Measurements from ENCODE around the gene SNIP1.
A peak's percentile ranks its signal among the peaks of the same experiment; 100 is the strongest.
"Not testable (repeated sequence)": the region's sequence is repeated elsewhere in the genome, so short reads cannot be mapped to it uniquely, and the experiment has no call there.

The SNIP1 gene

DNA sequence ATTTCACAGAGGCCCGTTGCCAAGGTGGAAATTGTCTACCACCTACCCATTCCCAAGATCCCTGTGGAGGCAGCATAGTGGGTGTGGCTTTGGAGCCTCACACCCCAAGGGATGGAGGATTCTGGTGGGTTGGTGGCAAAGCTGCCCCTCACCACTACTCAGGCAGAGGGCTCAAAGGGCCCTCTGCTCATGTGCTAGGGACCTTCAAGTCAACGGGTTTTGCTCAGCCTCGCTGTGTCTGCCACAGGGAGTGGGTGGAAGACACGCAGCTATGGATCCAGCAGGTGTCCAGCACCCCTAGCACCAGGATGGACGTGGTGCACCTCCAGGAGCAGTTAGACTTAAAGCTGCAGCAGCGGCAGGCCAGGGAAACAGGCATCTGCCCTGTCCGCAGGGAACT, 5.0 kb upstream of the SNIP1 start:
- DNase-seq, result no peak

DNA sequence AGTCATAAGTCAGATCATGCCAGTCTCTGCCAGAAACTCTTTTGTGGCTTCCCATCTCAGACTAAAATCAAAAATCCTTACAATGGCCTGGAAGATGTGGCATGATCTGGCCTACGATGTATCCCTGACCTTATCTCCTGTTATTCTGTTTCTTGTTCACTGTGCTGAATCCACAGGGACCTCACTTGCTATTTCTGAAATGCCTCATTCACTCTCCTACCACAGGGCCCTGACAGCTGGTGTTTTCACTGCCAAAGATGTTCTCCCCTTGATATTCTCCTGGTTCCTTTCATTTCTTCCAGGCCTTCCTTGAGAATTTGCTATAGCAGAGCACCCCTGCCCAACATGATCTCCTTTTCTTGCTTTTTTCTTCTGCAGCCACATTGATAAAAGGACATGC, 4.3 kb upstream of the SNIP1 start:
- DNase-seq, result no peak

DNA sequence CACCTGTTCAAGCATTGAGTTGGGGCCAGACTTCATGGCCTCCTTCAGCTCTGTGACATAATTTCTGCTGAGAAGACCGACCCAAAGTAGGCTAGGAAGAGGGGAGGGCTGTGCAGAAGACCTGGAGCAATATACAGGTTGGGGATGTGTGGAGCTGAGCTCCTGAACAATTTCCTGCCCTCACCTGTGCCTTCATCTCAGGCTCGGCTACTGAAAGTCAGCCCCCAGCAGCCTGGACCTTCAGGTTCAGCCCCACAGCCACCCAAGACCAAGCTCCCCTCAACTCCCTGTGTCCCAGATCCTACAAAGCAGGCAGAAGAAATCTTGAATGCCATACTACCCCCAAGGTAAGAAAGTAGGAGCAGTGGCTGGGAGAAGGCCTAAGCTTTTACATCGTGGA, 3.3 kb upstream of the SNIP1 start:
- DNase-seq, result no peak

DNA sequence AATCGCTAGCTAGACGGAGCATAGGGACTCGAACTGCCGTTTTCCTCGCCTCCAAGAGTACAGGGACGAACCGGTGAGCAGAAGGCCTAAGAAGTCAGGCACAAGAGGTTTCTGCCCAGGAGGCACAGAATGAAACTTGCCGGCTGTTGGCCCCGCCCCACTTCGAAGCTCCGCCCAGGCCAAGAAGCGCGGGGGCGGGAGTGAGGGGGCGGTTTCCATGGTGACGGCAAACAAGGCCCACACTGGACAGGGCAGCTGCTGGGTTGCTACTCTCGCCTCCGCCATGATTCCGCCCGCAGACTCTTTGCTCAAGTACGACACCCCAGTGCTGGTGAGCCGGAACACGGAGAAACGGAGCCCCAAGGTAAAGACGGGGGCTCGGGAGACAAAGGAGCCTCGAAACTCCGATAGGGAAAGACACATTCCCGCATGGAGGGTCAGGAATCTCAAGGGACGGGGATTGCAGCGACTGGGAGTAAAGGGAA, 2.7 kb upstream of the SNIP1 start, which contains the start of gene DNALI1:
Gene DNALI1 (plus strand): TSS at position 229 of the 485 bp plus-strand sequence. CDS start 55 bp downstream, at position 284.
- peak; percentile 7 for DNase-seq

DNA sequence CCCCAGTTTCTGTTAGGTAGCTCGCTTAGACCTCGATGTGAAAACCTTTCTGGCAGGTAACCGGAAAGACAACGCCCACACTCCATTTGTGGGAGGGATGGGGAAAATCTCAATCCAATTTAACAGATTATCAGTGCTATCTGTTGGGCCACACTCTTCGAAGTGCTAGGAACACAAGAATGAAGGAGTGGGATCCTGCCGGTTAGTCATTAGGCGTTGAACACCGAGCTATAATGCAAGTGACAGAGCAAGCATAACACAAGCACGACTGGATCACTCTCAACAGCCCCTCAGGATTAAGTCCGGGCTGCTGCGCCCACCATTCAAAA, 531 bp downstream of the SNIP1 start:
- DNase-seq, result no peak

DNA sequence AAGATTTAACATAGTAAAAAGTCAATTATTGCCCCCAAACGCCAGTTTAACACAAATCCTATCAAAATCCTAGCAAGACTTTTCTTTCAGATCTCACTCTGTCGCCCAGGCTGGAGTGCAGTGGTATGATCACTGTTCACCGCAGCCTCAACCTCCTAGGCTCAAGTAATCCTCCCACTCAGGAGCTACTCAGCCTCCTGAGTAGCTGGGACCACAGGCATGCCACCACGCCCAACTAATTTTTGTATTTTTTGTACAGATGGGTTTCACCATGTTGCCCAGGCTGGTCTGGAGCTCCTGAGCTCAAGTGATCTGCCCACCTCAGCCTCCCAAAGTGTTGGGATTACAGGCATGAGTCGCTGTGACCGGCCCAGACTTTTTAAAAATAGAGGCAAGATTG, 4.8 kb downstream of the SNIP1 start:
- DNase-seq, result no peak

DNA sequence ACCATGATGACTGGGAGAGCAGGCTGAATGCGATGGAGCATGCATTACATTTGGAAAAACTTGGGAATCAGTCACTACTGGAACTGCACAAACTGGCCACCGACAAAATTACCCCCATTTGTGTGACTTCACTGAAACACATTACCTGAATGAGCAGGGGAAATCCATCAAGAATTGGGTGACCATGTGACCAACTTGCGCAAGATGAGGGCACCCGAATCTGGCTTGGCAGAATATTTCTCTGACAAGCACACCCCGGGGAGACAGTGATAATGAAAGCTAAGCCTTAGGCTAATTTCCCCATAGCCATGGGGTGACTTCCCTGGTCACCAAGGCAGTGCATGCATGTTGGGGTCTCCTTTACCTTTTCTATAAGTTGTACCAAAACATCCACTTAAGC, 9.1 kb downstream of the SNIP1 start:
- DNase-seq, result no peak

DNA sequence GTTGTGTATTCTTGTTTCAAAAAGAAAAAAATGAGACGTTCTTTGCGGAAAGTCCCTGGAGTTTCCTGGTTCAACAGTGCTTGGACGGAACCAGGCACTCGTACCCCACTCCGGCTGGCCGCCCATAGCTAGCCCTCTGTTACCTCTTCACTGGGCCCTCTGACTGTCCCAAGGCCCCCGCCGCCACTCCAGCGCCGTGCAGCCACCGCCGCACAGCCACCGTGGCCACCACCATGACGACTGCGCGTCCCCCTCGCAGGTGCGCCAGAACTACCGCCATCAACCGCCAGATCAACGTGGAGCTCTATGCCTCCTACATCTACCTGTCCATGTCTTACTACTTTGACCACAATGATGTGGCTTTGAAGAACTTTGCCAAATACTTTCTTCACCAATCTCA, 9.6 kb downstream of the SNIP1 start:
- DNase-seq, result no peak

DNA sequence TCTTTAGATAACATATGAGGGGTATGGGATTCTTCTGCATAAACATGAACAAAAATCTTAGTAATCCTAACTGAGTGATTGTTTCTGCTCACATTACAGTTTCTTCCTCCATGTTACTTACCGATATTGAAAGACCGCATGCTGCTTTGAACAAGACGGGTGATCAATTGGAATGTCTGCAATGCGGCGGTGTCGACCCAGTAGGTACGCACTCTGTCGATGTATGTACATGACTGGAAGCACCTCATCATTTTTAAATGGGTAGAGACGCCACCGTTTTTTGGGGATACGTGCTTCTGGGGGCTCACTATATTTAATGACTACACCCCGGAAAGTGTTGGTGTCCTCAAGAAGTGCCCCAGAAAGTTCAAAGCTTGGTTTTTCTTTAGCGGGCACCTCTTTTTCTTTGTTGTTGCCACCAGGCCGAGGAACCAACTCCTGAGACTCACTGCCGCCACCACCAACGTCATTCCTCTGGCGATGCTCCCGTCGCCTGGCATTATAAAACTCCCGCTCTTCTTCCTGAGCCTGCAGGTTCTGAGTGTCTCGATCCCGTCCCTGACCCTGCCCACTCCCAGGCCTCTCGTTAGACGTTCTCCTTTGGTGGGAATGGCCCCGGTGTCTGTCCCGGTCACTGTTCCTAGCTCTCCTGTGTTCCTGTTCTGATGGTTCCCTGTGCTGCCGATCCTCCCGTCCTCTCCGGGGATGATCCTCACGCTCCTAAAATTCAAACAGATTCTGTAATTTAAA, 13.9 kb downstream of the SNIP1 start:
- no peak for DNase-seq

DNA sequence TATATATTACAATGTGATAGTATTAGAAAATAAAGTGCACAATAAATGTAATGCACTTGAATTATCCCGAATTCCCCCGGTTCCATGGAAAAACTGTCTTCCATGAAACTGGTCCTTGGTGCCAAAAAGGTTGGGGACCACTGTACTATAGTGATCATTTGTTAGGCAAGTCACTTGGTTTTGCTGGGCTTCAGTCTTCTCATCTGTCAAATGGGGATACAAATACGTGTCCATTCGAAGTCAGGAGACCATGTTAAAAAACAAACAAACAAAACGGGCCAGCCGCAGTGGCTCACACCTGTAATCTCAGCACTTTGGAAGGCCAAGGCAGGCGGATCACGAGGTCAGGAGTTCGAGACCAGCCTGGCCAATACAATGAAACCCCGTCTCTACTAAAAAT, 14.9 kb downstream of the SNIP1 start:
- not testable (repeated sequence) for DNase-seq

DNA sequence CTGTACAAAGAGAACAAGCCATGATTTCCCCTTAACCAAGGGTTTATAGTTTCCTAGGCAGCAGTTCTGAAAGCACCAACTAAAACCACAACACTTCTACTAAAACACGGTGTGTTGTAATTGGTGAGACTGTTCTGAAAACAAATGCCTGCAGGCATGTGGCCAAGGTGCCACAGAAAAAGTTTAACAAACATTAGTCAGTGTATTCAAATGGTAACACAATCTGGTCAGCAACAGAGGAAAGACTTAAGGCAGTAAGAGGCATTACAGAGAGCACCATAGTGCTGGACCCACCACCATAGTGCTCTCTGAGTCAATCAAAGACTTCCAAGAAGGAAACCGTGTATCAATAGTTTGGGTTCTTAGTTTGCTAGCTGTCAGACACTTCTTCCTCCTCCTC, 16.7 kb downstream of the SNIP1 start:
- DNase-seq, result no peak

DNA sequence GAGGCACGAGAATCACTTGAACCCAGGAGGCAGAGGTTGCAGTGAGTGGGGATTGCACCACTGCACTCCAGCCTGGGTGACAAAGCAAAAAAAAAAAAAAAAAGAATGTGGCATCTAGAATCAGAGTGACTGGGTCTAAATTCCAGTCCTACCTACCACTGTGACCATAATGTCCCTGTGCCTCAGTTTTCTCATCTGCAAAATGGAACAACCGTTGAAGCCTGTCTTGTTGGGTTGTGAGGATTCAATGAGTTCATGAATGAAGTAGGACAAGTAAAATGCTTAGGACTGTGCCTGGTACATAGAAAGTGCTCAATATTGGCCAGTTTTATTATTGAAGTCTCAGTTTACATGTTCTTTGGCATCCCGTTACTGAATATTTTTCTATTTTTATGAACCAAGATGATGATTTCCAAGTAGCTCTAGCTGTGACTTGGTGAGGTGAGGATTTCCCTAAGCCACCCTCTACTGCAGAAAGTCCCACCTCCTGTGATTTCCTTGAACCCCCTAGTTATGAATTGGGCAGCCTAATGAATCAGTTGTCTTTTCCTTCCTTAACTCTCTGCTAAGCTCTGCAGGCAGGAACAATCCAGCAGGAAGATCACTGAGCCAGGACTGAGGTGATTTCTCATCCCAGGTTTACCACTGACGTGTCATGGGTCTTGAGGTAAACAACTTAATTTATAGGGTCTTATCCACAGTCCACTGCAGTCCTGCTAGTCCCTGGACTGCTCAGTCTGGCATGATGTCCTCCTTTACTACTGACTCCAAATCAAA, 20.6 kb downstream of the SNIP1 start:
- no peak for DNase-seq

DNA sequence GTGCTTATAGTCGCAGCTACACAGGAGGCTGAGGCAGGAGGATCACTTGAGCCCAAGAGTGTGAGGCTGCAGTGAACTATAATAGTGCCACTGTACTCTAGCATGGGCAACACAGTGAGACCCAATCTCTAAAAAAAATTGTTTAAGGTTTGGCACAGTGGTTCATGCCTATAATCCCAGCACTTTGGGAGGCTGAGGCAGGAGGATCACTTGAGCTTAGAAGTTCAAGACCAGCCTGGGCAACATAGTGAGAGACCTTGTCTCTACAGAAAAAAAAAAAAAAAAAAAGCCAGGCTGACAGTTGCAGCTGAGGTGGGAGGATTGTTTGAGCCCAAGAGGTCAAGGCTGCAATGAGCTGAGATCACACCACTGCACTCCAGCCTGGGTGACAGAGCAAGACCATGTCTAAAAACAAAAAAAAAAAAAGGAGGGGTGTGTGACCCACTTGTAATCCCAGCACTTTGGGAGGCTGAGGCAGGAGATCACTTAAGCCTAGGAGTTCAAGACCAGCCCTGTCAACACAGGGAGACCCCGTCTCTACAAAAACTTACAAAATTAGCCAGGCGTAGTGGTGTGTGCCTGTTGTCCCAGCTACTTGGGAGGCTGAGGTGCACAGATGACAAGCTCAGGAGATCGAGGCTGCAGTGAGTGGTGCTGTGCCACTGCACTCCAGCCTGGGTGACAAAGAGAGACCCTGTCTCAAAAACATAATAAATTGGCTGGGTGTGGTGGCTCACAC, 21.5 kb downstream of the SNIP1 start:
- DNase-seq, result not testable (repeated sequence)

DNA sequence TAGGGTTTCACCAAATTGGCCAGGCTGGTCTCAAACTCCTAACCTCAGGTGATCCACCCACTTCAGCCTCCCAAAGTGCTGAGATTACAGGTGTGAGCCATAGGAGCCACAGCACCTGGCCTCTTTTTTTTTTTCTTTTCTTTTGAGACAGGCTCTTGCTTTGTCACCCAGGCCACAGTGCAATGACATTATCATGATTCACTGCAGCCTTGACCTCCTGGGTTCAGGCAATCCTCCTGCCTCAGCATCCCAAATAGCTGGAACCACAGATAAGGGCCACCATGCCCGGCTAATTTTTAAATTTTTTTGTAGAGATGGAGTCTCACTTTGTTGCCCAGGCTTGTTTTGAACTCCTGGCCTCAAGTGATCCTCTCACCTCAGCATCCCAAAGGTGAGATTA, 24.2 kb downstream of the SNIP1 start:
- not testable (repeated sequence) for DNase-seq

DNA sequence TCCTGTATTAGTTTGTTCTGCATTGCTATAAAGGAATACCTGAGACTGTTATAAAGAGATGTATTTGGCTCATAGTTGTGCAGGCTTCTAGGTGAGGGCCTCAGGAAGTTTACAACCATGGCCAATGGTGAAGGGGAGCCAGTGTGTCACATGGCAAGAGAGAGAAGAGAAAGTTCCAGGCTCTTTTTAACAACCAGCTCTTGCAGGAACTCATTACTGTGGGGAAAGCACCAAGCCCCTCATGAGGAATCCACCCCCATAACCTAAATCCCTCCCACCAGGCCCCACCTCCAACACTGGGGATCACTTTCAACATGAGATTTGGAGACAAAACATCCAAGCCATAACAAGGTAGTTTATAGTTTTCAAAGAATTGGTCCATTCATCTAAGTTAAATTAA, 34.5 kb downstream of the SNIP1 start:
- DNase-seq, result no peak

DNA sequence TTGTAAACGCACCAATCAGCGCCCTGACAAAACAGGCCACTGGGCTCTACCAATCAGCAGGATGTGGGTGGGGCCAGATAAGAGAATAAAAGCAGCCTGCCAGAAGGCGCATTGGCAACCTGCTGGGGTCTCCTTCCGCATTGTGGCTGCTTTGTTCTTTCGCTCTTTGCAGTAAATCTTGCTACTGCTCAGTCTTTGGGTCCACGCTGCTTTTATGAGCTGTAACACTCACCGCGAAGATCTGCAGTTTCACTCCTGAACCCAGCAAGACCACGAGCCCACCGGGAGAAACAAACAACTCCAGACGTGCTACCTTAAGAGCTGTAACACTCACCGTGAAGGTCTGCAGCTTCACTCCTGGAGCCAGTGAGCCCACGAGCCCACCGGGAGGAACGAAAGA, 35.2 kb downstream of the SNIP1 start:
- DNase-seq, result peak; percentile 59

DNA sequence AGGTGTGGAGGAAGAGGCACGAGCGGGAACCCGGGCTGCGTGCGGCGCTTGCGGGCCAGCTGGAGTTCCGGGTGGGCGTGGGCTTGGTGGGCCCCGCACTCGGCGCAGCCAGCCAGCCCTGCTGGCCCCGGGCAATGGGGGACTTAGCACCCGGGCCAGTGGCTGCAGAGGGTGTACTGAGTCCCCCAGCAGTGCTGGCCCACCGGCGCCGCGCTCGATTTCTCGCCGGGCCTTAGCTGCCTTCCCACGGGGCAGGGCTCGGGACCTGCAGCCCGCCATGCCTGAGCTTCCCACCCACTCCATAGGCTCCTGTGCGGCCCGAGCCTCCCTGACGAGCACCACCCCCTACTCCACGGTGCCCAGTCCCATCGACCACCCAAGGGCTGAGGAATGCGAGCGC, 35.9 kb downstream of the SNIP1 start:
- not testable (repeated sequence) for DNase-seq

DNA sequence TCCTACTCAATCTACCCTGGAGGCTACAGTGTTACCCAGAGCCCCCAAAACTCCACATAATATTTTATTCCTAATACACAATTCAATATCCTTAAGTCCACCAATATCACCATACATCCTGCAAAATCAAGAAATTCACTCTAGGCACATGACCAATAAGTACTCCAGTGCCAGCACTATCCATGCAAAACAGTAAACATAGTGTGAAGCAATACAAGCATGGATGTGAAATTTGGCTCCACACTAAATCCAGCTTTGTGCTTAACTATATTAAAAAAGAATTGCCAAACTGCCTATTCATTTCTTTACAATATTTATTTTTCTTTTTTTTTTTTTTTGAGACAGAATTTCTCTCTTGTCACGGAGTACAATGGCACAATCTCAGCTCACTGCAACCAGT, 36.5 kb downstream of the SNIP1 start:
- no peak for DNase-seq

DNA sequence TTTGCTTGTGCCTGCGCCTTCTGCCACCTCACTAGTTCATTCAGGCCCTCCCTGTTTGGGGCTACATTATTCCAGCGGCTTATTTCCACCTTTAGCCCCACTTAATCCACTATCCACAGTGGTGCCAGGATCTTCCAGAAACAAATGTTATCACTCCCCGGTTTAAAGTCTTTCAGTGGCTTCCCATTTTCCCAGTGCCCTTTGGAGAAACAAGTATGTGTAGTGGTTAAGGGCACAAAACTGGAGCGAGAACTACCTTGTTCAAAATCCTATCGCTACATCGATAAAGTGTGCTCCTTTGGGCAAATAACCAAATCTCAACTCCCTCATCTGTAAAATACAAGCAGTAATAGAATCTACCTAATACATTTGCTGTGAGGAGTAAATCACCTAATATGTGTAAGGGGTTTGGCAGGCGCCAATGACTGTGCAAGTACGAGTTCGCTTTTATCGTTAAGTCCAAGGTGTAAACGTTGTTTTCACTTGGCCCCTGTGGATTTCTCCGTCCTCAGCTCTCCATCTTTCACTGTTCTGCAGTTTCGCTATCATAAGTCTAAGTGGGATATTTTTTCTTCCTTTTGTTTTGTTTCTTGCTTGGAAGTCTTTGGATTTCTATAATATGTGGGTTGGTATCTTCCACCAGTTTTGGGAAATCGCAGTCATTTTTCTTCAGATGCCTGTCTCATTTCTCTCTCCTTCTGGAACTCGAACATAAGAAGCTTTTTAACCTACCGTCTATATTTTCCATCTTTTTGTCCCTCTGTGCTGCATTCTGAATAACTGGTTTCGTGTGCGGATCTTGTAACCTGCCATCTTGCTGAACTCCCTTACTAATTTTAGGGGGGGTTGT, 38.7 kb downstream of the SNIP1 start:
- DNase-seq, result no peak

DNA sequence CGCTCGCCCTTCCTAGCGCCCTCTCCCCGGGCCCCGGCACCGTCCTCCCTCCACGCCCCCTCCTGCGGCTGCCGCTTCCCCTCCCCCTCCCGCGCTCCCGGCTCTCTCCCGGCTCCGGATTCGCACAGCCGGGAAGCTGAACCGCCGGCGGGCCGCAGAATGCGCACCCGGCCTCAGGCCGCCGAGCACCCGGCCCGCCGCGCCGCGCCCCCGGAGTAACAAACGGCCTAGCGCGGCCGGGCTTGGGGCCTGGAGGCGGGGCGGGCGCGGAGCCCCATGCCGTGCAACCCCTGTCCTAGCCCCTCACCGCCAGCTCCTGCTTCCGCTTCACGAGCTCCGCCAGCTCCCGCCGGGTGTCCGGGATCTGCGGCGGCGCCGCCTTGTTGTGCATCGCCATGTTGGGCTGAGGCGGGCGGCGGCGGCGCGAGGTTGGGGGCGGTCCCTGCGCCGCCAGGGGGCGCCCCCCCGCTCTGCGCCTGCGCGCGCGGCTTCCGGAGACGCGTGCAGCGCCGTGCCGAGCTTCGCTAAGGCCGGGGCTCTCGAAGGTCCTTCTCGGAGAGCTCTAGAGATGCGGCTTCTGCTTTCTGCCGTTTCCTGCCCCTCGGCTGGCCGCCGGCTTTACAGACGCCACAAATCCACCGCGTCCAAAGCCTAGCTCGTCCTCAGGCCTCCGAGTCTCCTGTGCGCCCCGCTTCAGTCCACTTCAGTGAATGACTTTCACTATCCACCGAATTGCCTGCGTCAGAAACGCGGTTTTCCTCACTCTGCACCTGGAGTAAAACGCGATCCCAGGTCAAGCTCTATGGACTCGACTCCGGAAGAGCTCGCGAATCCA, 39.5 kb downstream of the SNIP1 start, which contains the start of gene MEAF6:
Gene MEAF6 (minus strand): TSS at position 417 of the 835 bp plus-strand sequence. CDS start 20 bp downstream, at position 397.
- peak; percentile 88 for DNase-seq

DNA sequence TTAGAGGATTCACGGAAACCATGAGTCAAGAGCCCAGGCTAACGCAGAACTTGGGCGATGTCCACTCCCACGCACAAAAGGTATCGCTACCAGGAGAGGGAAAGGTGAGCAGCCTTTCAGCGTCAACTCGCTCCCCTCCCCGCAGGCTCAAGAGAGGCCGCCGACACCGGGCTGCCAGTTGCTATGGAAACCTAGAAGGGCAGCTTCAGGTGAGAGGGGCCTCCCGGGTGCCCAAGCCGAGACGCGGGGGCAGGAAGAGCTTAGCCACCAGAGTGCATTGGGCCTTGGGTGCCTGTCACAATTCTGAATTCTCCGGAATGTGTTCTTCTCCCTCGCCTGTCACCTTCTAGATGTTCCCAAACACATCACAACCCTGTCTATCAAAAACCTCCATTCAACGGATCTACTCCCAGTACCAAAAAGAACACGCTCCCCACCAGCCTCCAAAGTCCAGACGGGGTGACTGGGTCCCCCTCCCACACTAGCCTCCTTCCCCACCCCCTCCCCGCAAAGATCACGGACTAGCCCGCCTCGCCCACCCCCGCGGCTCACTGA, 40.2 kb downstream of the SNIP1 start:
- peak; percentile 43 for DNase-seq
